ENCODE data around the gene FAM72C.
"Not testable (repeated sequence)": the region's sequence is repeated elsewhere in the genome, so short reads cannot be mapped to it uniquely, and the experiment has no call there.

The FAM72C gene

DNA sequence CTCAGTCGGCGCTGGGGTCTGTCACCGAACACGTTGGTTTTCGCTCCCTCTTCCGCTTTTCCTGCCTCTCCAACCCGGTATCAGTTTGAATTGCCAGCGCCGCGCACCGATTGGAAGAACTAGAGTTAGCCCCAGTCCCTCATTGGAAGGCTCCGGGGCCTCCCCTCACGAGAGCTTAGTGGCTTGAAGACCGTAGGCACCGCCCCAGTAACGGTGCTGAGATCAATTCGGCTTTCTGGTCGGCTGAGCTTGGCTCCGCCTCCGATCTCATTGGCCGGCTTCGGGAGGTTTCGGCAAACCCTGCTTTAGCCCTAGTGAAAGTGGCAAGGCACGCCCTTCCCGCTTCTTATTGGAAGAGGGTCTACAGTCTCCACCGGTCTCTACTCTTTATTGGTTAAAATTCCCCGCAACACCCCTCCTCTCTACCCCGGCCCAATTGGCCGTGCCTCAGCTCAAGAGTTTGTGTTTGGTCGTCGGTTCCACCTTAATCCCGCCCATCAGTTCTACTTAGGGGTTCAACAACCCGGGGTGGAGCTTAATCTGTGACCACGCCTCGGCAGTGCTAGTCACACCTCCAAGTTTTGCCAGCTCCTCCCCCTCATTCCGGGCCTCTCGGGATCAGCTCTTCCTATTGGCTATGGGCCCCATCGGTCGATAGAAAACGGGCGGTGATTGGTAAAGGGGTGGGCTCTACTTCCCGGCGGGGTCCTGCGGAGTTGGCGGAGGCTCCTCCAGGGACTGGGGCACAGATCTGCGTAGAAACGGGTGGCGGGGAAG lies at the start of gene FAM72C:
TSS of gene FAM72C (minus strand) at position 63 of the 777 bp plus-strand sequence. CDS start 845 bp downstream, outside the sequence.
- not testable (repeated sequence) for FAIRE-seq

GRCh38 chr1:144020001-144020738 lies 48.4 kb upstream of the FAM72C start:
- FAIRE-seq, result not testable (repeated sequence)

DNA sequence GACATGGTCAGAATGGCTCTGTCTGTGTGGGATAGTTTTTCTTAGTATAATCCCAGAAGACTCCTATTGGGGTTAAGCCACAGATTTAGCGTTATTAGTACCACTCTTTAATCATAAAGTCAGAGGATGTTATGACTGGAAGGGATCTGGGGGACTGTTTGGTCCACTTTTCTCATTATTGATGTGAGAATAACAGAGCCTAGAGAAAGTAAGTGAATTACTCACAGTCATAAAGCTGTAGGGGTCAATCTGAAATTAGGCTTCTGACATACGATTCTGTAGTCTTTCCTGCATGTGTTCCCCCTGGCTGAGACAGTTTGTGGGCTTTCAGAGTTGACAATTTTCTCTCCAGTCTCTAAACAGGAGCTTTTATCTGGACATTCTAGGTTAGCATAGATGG lies 47.3 kb upstream of the FAM72C start:
- not testable (repeated sequence) for FAIRE-seq

GRCh38 chr1:144015180-144015966 lies 43.6 kb upstream of the FAM72C start:
- not testable (repeated sequence) for FAIRE-seq

- FAIRE-seq, result not testable (repeated sequence)
Observed at GRCh38 chr1:144014528-144014927, 42.7 kb upstream of the FAM72C start.

DNA sequence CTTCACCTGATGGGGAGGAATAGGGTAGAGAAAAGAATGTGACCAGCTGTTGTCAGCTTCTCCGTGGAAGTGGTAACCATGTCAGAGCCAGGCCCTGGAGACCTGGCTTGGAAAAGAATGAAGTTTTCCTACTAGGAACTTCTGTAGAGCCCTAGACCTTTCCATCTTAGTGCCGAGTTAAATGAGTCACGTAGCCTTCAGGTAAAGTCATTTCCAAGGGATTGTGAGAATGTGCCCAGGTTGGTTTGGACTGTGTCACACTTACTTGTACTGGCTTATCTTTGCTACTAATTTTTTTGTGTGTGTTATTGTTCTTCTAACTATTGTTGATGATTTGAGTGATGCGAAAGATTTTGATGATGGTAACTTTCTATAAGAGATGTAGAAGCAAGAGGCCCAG lies 42.3 kb upstream of the FAM72C start:
- not testable (repeated sequence) for FAIRE-seq

DNA sequence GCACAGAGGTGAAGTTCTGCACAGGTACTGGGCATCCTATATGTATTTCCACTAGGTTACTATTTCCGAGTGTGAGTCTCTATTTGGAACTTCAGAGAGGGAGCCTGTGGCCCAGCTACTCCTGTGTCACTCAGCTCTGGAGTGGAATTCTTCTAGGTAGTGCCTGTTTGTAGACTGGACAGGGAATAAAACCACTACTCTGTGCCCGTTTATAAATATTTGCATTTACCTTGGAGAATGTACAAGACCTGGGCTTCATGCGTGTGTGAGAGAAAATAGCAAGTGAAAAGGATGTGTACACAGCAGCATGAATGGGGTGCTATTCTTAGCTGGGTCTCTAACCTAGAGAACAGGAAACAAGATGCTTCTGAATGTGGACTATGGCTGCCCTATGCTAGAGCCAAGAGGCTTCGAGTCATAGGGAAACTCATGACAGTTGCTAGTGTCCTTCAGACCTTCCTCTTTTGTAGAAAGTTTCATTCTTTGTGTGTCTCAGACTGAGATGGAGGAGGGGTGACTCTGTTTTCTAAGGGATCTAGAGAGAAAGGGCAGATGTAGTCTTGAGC lies 40.5 kb upstream of the FAM72C start:
- not testable (repeated sequence) for FAIRE-seq

DNA sequence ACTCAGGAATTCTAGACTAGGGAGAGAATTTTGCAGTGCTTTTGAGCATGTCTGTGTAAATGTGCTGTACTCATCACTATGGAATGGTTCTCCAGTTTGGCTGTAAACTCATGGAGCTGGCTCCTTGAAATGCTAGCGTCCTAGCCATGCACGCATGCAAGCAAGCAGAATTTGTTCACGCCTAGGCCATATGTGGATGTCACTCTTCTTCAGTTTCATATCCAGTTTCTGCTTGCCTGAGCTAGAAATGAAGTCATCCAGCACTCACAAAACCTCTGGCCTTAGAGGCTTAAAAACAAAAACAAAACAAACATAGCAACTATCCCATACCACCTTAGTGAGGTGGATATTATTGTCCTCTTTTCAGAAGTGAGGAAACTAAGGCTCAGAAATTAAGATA lies 37.6 kb upstream of the FAM72C start:
- not testable (repeated sequence) for FAIRE-seq

DNA sequence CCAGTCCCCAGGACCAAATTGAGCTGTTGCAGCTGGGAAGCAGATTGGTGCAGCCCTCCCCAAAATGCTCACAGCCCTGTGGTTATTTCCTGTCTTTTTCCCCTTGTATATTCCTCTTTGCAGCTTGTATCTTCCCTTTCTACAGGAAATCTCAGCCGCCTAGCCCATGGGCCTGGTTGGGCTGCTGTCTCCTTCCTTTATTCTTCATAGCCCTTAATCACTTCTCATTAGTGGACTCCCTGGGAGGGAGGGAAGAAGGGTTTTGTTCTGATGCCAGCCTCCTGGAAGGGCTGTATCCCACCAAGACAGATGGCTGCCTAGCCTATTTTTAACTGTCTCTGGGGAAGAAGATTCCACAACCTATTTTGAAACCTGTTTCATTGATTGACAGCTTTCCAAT lies 32.5 kb upstream of the FAM72C start:
- not testable (repeated sequence) for FAIRE-seq

DNA sequence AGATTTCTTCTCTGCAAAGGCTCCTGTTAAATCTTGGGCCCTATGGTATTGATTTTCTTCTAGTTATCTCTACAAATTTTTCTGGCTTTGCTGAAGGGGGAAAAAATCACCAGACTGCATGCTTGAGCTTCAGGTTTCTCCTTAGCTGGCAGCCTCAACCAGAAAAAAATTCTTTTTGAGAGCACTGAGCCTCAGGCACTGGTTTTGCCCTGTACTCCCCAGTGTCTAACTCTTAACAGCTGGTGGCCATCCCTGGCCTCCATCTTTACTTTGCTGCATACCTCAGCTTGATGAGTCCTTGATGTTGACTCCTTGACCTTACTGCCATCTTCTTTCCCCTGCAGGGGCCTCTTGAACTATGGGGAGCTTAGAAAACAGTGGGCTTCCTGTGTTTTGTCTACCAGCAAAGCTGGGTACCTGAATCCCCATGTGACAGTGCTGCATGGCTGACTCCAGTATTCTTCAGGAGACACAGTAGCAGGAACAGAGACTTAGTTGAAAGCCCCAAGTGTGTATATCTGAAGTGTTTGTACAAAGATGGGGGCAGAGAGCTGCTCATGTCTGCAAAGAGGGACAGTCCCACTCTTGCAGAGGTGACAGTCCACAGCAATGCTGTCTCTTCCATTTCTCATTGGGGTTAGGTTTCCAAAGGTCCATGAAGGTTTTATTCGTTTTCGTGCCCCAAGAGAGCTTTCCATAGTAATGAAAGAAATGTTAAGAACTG lies 31.7 kb upstream of the FAM72C start:
- FAIRE-seq, result not testable (repeated sequence)

- FAIRE-seq, result not testable (repeated sequence)
Observed at GRCh38 chr1:144002141-144002881, 30.5 kb upstream of the FAM72C start.

DNA sequence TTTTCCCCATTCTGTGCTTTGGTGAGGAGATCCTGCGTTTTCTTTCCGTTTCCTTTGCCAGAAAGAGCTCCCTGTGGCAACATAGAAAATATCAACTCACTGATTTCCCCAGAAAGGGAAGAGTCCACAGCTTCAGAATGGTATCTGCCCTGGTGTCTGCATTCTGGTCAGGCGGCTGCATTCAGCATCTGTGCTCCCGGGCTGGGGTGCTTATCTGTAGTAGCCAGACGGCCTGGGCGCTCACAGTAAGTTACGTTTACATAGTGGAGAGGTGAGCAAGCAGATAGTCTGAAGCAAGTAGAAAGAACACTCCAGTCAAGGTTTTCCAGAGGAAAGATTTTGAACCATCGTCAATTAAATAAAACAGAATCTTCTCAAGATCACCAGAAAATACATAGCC lies 29.3 kb upstream of the FAM72C start:
- FAIRE-seq, result not testable (repeated sequence)

- FAIRE-seq, result not testable (repeated sequence)
Observed at GRCh38 chr1:143996020-143996419, 24.2 kb upstream of the FAM72C start.

- not testable (repeated sequence) for FAIRE-seq
Observed at GRCh38 chr1:143993301-143993907, 21.6 kb upstream of the FAM72C start.

- FAIRE-seq, result not testable (repeated sequence)
Observed at GRCh38 chr1:143990699-143991098, 18.9 kb upstream of the FAM72C start.

DNA sequence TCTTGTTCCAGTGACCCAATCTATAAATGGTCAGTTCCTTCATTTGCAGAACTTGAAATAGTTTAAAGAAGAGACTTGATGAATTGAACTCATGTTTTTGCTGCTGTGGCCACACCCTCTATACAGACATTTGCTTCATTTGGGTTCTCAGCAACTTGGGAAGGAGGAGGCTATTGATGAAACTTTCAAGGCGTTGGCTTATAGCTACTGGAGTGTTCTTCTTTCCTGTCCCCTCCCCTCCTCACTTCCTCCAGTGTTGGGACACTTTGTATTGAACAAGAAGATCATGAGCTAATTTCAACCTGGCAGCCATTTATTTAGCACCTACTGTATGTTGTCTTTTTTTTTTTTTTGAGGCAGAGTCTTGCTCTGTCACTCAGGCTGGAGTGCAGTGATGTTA lies 17.9 kb upstream of the FAM72C start:
- not testable (repeated sequence) for FAIRE-seq

DNA sequence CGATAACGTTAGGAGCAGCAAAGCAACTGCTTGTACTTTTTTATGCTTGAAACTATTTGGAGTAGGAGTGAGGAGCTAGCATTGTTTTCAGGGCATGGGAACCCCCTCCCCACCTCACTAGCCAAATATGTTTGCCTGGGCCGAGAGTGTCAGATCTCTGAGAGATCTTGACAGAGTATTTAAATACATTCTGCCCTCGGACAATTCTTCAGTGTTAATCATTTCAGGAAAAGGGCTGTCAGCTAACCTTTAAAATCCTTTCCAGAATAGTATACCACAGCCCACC lies 17.6 kb upstream of the FAM72C start:
- FAIRE-seq, result not testable (repeated sequence)

GRCh38 chr1:143988602-143989426 lies 17.0 kb upstream of the FAM72C start:
- not testable (repeated sequence) for FAIRE-seq

DNA sequence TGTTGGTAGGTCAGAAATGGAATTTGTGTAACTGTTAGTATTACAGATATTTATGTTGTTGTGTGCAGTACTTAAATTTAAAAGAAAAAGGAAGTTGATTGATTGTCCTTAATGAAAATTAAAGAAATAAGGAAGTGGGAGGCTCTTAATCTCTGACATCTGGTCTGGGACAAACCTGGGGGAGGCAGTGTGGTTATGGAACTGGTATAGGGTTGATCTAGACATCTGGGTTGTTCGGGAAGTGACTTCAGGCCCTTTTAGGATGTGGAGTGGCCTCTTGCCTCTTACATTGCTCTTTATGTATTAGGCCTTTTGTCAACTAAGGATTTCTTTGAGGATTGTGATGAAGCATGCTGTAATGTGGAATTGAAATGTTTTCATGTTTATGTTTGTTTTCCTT lies 16.1 kb upstream of the FAM72C start:
- not testable (repeated sequence) for FAIRE-seq
